Endothelial cell of umbilical vein (primary cell): ENCODE measurements around the gene MOCS2. TPM values are rescaled to one million over a fixed set of nuclear protein-coding genes. Genes with fewer than 3 reads are reported as not detected.

Experiments
- BruUV-seq: library from RNA; stranded (reverse); fragments of 400-500 nt; replicated peaks from 2 replicates; lab custom pipeline; 2021; lab: Mats Ljungman, UMichigan
- CTCF ChIA-PET: fragments of 300-600, 350-600 bp; sonication (Branson Sonifier 250); formaldehyde crosslinking; loops from one replicate; lab custom pipeline; 2021; ENCODE audit warnings: antibody characterized with exemption, inconsistent platforms; lab: Charles Lee
- POLR2A ChIA-PET: fragments of 300-600, 350-600 bp; sonication (Branson Sonifier 250); formaldehyde crosslinking; loops from one replicate; lab custom pipeline; 2021; ENCODE audit warnings: antibody characterized with exemption, inconsistent platforms; lab: Charles Lee
- DNase-seq: peaks from one replicate; pipeline ENCODE4 v3.0.0-alpha.2; 2011; ENCODE audit warnings: low read depth, low spot score
- FAIRE-seq: peaks from 2 replicates; lab custom pipeline; 2011; peaks lifted over from hg19 to GRCh38; lab: Jason Lieb, UNC
- H2AFZ ChIP-seq: 2 replicates; pipeline ENCODE4 v1.6.0; 2012; ENCODE audit warnings: low read depth, low read length, control low read depth, inconsistent platforms
- H3K27ac ChIP-seq: 2 replicates; pipeline ENCODE4 v1.5.1; 2011; ENCODE audit warnings: low read depth, mild to moderate bottlenecking, control low read depth, low read length, moderate library complexity; ENCODE audit not compliant: insufficient read depth
- H3K27me3 ChIP-seq, 2 experiments: 2 replicates each; pipeline versions ENCODE4 v1.6.0 to v1.6.1; 2011; ENCODE audit warnings: low read length in 2 of 2, mixed read lengths in 1 of 2; ENCODE audit not compliant: control insufficient read depth in 2 of 2, insufficient read depth in 2 of 2
- H3K36me3 ChIP-seq, 2 experiments: 2 replicates in 1 of 2; 3 replicates in 1 of 2; pipeline ENCODE4 v1.5.1; 2011; ENCODE audit warnings: low read length in 2 of 2, mild to moderate bottlenecking in 1 of 2, moderate library complexity in 1 of 2; ENCODE audit not compliant: control insufficient read depth in 2 of 2, insufficient read depth in 2 of 2; ENCODE audit errors: extremely low read depth in 1 of 2
- H3K4me1 ChIP-seq: 3 replicates; pipeline ENCODE4 v1.5.1; 2011; ENCODE audit warnings: mild to moderate bottlenecking, low read length; ENCODE audit not compliant: control insufficient read depth, insufficient read depth; ENCODE audit errors: extremely low read depth
- H3K4me2 ChIP-seq: 2 replicates; pipeline ENCODE4 v1.6.1; 2011; ENCODE audit warnings: low read length, control low read depth, mixed read lengths; ENCODE audit not compliant: insufficient read depth
- H3K4me3 ChIP-seq, 3 experiments: fragments of 200-600 bp in 1 of 3; sonication (generic), shearing (Covaris generic) in 1 of 3; replicated peaks in 1 of 3; 2 replicates each; pipeline ENCODE4 v1.5.1; 2011 to 2016; ENCODE audit warnings: control low read depth in 3 of 3, low read length in 3 of 3, mild to moderate bottlenecking in 2 of 3, inconsistent platforms in 1 of 3, low read depth in 1 of 3, moderate library complexity in 1 of 3; ENCODE audit not compliant: insufficient read depth in 1 of 3
- H3K79me2 ChIP-seq: 2 replicates; pipeline ENCODE4 v1.6.0; 2012; ENCODE audit warnings: low read length, inconsistent platforms; ENCODE audit not compliant: control insufficient read depth, insufficient read depth
- H3K9ac ChIP-seq: replicated peaks from 2 replicates; pipeline ENCODE3; 2011; ENCODE audit warnings: low read length, control low read depth; ENCODE audit not compliant: insufficient read depth; ENCODE audit errors: extremely low read depth
- H3K9me1 ChIP-seq: replicated peaks from 3 replicates; pipeline ENCODE4 v1.6.0; 2011; ENCODE audit warnings: mild to moderate bottlenecking, low read length; ENCODE audit not compliant: control insufficient read depth, insufficient read depth; ENCODE audit errors: extremely low read depth
- H3K9me3 ChIP-seq: replicated peaks from 2 replicates; pipeline ENCODE4 v1.5.1; 2012; ENCODE audit warnings: low read length, inconsistent platforms; ENCODE audit not compliant: control insufficient read depth, insufficient read depth
- H4K20me1 ChIP-seq: replicated peaks from 2 replicates; pipeline ENCODE3; 2011; ENCODE audit warnings: mild to moderate bottlenecking, low read length; ENCODE audit not compliant: control insufficient read depth, insufficient read depth; ENCODE audit errors: extremely low read depth
- CTCF ChIP-seq, 2 donors: IDR thresholded peaks; 1 replicate in 1 of 2; 2 replicates in 1 of 2; pipeline ENCODE4 v1.5.1; 2011; ENCODE audit warnings: low read length in 2 of 2, mild to moderate bottlenecking in 2 of 2, moderate library complexity in 2 of 2, control low read depth in 1 of 2, inconsistent platforms in 1 of 2, low read depth in 1 of 2; ENCODE audit not compliant: insufficient read depth in 1 of 2; ENCODE audit errors: extremely low read depth in 1 of 2
- EZH2 ChIP-seq: IDR thresholded peaks from 2 replicates; pipeline ENCODE4 v1.6.1; 2012; ENCODE audit warnings: borderline replicate concordance, low read depth, mild to moderate bottlenecking, moderate library complexity, low read length, inconsistent platforms; ENCODE audit not compliant: severe bottlenecking
- FOS ChIP-seq: IDR thresholded peaks from 2 replicates; pipeline ENCODE4 v1.6.1; 2011; ENCODE audit warnings: mild to moderate bottlenecking, low read length, moderate library complexity, borderline replicate concordance; ENCODE audit not compliant: insufficient read depth
- GATA2 ChIP-seq: IDR thresholded peaks from 2 replicates; pipeline ENCODE4 v1.7.0; 2011; ENCODE audit warnings: low read depth, mild to moderate bottlenecking, moderate library complexity, mixed read lengths, low read length; ENCODE audit not compliant: insufficient read length, insufficient read depth
- JUN ChIP-seq: IDR thresholded peaks from 2 replicates; pipeline ENCODE4 v1.6.1; 2011; ENCODE audit warnings: borderline replicate concordance, low read depth; ENCODE audit not compliant: insufficient read length, insufficient read depth
- MAX ChIP-seq: IDR thresholded peaks from 2 replicates; pipeline ENCODE4 v1.6.1; 2011; ENCODE audit not compliant: insufficient read depth, insufficient read length
- MYC ChIP-seq: IDR thresholded peaks from one replicate; pipeline ENCODE4 v1.6.1; 2011; ENCODE audit warnings: mild to moderate bottlenecking, low read depth, low read length
- POLR2A ChIP-seq: IDR thresholded peaks from 2 replicates; pipeline ENCODE4 v1.6.1; 2012; ENCODE audit warnings: low read depth, mild to moderate bottlenecking, control low read depth, low read length
- POLR2AphosphoS5 ChIP-seq: IDR thresholded peaks from 2 replicates; pipeline ENCODE4 v1.6.1; 2012; ENCODE audit warnings: low read depth, mild to moderate bottlenecking, control low read depth, low read length, moderate library complexity; ENCODE audit not compliant: insufficient read depth
- dilution Hi-C: fragments of 300-500 bp; cut with MboI; formaldehyde crosslinking; loops from one replicate; pipeline ENCODE4 v1.15.0; 2019; ENCODE audit warnings: low sequenced_read_pairs; ENCODE audit not compliant: extremely low pct_ligation_motif_present
- intact Hi-C: fragments of 100-400 bp; cut with micrococcal nuclease; formaldehyde crosslinking; loops from one replicate; pipeline ENCODE4 v1.10.0; 2022
- polyA plus RNA-seq, 4 experiments: library from polyadenylated mRNA; depleted of rRNA in 3 of 4; stranded (reverse) in 3 of 4; unstranded in 1 of 4; fragments of >200 nt; gene quantifications; 2 replicates each; pipeline versions ENCODE4 v1.2.1 to v1.2.3, GENCODE V29; 2011 to 2012; ENCODE audit warnings: missing spikeins in 1 of 4
- total RNA-seq: library from RNA; stranded (reverse); gene quantifications from 2 replicates; pipeline ENCODE4 v1.2.3, GENCODE V29; 2021

The MOCS2 gene
- total and polyA plus RNA-seq, 2 donors (not counting 3 experiments of a cell fraction or from before 2014, with no cell fraction given), result 14.3 to 31.5 TPM

GRCh38 chr5:53083927-53084326 lies 25.6 kb downstream of the MOCS2 start:
- no peaks in the 10 kb centered on the region for H4K20me1 ChIP-seq
- no peaks in the 10 kb centered on the region for H3K27me3 ChIP-seq
- no peaks in the 10 kb centered on the region for H3K9me1 ChIP-seq
- H3K36me3 ChIP-seq, result peaks cover 13 to 33% of the 10 kb centered on the region in 2 experiments
- no peak overlapping the region for H3K4me3 ChIP-seq
- no peaks in the 10 kb centered on the region for H3K9me3 ChIP-seq
- no peaks in the 10 kb centered on the region for H3K79me2 ChIP-seq
- TF ChIP-seq MYC (no peak), EZH2 (no peak), MAX (no peak), GATA2 (no peak), POLR2AphosphoS5 (no peak), CTCF (IDR thresholded peaks at IDR 0.05; ENCODE audit: extremely low read depth in 1 of 2, insufficient read depth in 1 of 2, low read depth in 1 of 2, low read length in 2 of 2) (no peak), FOS (no peak), POLR2A (no peak), JUN (no peak)
- dilution Hi-C loops, result no loop called here
- intact Hi-C loops, result no loop called here
- no peak overlapping the region for H3K4me2 ChIP-seq
- CTCF ChIA-PET, result interaction anchor here (1.2 to 1.6 kb wide), 2 partner anchors 10 to 135 kb away, joined by 3 to 6 read pairs; no protein-coding TSS in a partner anchor
- H2AFZ ChIP-seq, result no peak overlapping the region
- H3K27ac ChIP-seq, result no peak overlapping the region
- H3K9ac ChIP-seq, result no peak overlapping the region
- no peaks in the 10 kb centered on the region for H3K4me1 ChIP-seq
- DNase-seq (no peak), FAIRE-seq (no peak)
- BruUV-seq, result no TSS peak
- POLR2A ChIA-PET, result no interaction called here
